HG02798 (cell line): ENCODE results near the gene INSYN2A.

ENCODE experiments used
- ATAC-seq: cut with Tn5 transposase; IDR thresholded peaks from one replicate; pipeline ENCODE4 v1.9.1; 2021; ENCODE audit warnings: mild to moderate bottlenecking; ENCODE audit not compliant: unreplicated experiment, poor library complexity

INSYN2A gene

DNA sequence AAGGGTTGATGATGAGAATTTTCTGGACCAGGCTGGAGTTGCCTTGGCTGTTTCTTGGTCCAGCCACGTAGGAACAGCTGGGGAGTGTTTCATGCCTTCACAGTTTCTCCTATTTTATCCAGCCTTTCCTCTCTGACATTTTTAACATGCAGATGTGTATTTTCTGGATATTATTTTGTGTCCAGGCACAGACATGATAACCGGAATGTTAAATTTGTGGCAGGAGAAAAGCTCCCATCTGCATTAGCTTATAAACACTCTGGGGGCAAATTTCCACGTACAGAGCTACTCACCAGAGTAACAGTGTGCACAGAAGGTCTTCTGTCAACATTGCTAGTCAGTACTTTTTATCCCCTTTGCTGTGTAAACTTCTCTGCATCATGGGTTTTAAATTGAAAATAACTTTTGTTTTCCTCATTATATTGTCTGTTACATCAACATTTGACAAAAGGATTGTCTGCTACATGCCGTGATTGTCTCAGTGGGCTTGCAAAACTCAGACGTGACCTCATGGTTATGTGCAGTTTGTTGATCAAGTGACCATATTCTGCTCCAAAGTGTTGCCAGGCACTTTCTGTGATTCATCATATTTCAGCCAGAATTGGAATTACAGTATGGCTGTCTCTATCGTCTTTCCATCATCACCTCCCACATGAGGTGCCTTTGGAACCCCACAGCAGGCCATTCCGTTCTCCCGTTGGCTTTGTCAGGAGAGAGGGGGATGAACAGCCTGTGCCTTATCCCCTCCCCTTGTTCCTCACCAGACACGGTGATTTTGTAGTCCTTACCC, 41.4 kb downstream of the INSYN2A start:
- no peak for ATAC-seq

DNA sequence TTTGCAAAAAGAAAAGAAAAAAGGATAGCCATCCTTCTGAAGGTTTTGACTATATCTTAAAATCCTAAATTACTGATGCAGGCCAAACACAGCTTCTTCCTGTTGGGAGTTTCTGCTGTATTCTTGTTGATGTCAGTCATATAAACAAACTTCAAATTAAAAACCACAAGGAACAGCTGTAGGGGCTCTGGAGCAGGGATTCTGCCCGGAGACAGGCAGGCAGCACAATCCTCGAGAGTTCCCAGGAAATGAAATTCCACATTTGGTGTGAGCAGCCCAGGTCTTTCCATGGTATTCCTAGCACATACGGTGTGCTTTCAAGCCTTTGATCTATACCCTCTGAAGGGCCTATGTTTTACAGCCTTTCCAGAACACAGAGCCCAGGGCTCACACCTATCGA, 43.2 kb downstream of the INSYN2A start:
- ATAC-seq: no peak

DNA sequence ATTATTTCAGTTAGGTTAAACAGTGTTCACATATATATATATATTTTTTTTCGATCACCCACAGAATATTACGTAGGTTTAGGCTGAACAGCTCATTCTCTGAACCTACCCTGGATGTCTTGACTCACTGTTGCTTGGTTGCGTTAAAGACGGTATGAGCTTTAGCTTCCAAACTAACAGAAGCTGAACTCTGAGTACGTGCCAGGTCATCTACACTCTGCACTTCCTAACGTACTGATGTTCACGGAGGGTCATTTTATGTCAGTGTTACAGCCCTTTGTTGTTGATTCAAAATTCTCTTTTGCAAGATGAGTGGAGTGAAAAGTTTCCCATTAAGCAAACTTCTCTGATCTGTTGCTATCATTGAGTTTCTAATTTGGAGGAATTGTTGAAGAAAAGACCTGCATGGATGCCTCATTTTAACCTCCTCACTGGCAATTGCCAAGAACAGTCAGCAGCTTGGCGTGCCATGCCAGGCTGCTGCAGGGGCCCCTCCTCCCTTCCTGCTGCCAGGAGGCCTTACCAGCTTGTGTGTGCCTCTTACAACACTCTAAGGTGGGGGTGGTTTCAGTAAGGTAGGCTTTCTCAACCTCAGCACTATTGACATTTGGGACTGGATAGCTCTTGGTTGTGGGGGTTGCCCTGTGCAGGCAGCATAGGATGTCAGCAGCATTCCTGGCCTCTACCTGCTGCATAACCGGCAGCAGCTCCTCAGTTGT, 44.3 kb downstream of the INSYN2A start:
- no peak for ATAC-seq

DNA sequence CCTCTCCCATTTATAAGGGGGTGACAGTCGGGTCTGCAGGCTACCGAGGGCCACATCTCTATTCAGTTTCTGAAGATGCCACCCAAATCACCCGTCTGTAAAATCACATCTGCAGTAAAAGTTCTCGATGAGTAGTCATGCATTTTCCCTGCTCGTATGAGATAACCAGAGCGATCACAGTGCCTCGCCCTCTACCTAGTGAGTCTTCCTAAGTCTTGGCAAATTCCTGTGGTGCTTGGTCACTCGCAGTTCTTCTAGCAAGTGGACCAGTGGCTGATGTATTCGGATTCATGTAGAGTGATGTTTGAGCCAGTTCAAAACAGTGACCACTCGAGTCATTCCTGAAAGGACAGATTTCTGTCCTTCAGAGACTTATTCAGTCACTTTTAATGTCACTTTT, 44.9 kb downstream of the INSYN2A start:
- ATAC-seq: no peak

DNA sequence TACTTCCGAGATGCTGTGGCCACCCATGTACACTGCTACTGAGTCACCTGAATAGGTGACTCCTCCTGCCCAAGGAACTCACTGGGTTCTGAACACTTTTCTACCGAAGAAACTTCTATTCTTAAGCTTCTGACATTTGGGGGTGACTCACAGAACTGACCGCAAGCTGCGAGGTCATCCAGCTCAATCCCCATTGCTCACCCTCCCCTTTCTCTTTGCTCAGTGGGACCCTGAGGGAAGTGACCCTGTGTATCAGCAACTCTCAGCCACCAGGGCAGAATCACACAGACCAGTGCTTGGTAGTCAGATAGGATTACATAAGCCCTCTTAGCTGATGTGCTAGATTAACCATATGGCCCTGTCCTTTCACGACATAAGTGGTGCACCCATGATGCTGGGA, 46.3 kb downstream of the INSYN2A start:
- ATAC-seq: no peak

DNA sequence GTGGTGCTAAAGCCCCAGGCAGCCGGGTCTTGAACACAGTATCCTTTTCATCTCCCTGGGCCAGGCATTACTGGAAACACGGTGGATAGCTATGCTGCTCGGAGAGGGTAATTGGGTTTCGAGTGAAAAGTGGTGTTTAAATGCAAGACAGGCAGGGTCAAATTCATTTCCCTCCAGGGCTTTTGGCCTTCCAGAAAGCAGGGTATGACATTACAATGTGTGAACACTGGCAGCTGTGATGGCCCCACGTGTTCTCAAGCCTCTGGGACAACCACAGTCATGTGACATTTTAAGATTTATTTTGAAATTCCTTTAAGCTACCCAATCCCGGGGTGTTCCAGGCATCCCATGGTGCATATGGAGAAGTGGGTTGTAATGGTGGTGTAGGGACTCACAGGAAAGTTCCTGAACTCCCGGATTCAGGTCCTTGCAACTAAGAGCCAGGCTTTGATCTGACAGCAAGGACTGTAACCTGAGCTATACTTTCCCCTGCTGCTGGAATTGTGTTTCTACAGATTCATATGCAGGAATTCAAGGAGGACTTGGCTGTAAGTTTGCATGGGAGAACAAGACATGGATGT, 46.8 kb downstream of the INSYN2A start:
- ATAC-seq: no peak

DNA sequence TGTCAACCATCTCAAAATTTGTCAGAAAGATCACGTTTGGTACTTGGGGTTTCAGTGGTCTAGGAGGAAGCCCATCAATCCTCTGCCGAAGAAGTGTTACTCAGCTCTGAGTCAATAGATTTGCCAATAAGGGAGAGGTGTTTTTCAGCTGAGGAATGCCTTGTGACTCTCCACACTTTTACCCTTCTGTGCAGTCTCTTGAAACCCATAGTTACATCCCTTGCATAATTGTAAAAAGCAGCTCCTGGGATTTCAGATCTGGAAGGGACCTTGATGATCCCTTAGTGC, 47.5 kb downstream of the INSYN2A start:
- no peak for ATAC-seq

DNA sequence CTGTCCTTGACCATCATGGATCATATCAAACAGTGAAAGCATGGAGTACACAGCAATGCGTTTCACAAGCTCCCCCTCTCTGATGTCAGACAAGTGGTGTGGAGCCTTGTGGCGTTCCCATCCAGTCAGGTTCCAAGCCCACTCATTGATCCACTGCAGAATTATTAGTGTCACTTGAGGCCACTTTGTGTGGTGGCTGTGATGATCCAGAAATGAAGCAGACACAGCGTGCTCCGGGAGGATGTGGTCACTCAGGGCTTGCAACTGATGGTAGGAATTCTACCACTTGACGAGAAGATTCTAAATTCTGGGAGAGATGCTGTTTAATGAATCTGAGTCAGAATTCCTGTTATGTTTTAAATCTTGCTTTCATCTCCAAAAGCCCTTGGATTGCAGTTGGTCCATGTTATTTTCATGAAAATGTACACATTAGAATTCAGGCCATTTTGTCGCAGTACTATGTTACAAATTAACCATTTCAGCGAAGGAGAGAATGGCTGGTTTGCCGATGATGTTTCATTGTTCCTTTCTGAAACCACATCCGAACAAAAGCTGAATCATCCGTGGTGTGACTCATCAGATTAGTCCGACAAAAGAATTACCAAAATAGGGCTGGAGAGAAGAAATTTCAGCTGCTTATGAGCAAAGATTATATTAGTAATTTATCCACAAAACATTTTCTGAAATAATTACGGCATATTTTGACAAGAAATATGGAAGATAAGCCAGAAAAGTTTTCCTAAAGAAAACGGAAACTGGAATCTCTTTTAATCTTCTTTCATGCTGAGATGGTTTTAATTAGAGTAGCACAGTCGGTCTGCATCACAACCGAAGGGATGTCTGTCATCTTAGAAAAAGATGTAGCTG, 48.1 kb downstream of the INSYN2A start:
- no peak for ATAC-seq

DNA sequence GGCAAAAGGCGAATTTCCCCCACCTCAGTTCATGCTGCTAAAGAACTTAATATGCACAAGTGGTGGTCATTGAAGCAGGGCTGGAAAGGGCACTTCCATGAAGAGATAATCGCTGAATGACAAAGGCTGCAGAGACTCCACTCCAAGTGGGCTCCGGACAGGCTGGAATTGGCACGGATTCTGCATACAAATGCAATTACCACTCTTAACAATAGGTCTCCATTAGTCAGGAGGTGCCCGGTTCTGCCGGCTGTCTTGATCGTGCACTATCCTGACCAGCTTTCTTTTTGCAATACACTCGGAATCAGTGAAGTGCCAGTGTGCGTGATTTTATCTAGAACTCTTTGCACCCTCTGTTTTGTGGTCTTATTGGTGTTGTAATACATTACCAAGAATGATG, 49.7 kb downstream of the INSYN2A start:
- ATAC-seq: no peak
